HG03521 (cell line): ENCODE measurements around the gene NMB.
"Not testable (repeated sequence)": the region's sequence is repeated elsewhere in the genome, so short reads cannot be mapped to it uniquely, and the experiment has no call there.

ENCODE experiments used
- ATAC-seq: cut with Tn5 transposase; IDR thresholded peaks from one replicate; pipeline ENCODE4 v1.9.1; 2021; ENCODE audit warnings: mild to moderate bottlenecking, moderate library complexity; ENCODE audit not compliant: unreplicated experiment

The NMB gene

GRCh38 chr15:84656972-84657371, 1.0 kb downstream of the NMB start:
- ATAC-seq, result no peak

- ATAC-seq, result peak; percentile 27
Observed at GRCh38 chr15:84654689-84655453, 3.1 kb downstream of the NMB start.

- peak; percentile 79 for ATAC-seq
Observed at GRCh38 chr15:84653910-84654688, 3.9 kb downstream of the NMB start, which contains the start of gene WDR73. WDR73 (minus strand) TSS chr15:84654283; CDS start chr15:84654274, 9 bp downstream.

- ATAC-seq, result no peak
Observed at GRCh38 chr15:84653584-84653909, 4.5 kb downstream of the NMB start.

- ATAC-seq, result no peak
Observed at GRCh38 chr15:84649706-84650105, 8.3 kb downstream of the NMB start.

GRCh38 chr15:84648539-84648938, 9.5 kb downstream of the NMB start:
- no peak for ATAC-seq

- ATAC-seq, result no peak
Observed at GRCh38 chr15:84647726-84648125, 10.3 kb downstream of the NMB start.

- ATAC-seq, result no peak
Observed at GRCh38 chr15:84645997-84646396, 12.0 kb downstream of the NMB start.

- ATAC-seq, result no peak
Observed at GRCh38 chr15:84645496-84645895, 12.5 kb downstream of the NMB start.

- ATAC-seq, result no peak
Observed at GRCh38 chr15:84643838-84644237, 14.2 kb downstream of the NMB start.

GRCh38 chr15:84642640-84643039, 15.4 kb downstream of the NMB start:
- not testable (repeated sequence) for ATAC-seq

GRCh38 chr15:84641871-84642270, 16.1 kb downstream of the NMB start:
- ATAC-seq, result not testable (repeated sequence)

- ATAC-seq, result no peak
Observed at GRCh38 chr15:84638103-84638502, 19.9 kb downstream of the NMB start.

GRCh38 chr15:84634228-84634837, 23.7 kb downstream of the NMB start:
- ATAC-seq, result no peak

GRCh38 chr15:84633311-84634227, 24.4 kb downstream of the NMB start:
- ATAC-seq, result peak; percentile 35

GRCh38 chr15:84631706-84632272, 26.2 kb downstream of the NMB start:
- no peak for ATAC-seq

- no peak for ATAC-seq
Observed at GRCh38 chr15:84629033-84629432, 29.0 kb downstream of the NMB start.

GRCh38 chr15:84625123-84625522, 32.9 kb downstream of the NMB start:
- no peak for ATAC-seq

- no peak for ATAC-seq
Observed at GRCh38 chr15:84624359-84624758, 33.6 kb downstream of the NMB start.

GRCh38 chr15:84621358-84621979, 36.5 kb downstream of the NMB start:
- no peak for ATAC-seq
